Bronchial smooth muscle cell (primary cell): ENCODE results near the gene KIR2DL4. TPM values are rescaled to one million over a fixed set of nuclear protein-coding genes. Genes with fewer than 3 reads are reported as not detected.

Experiments used
- total RNA-seq: library from RNA; depleted of rRNA; stranded (reverse); fragments of >200 nt; gene quantifications from 2 replicates; pipeline ENCODE4 v1.2.1, GENCODE V29; 2014

KIR2DL4 gene
- not detected in 2 replicates for total RNA-seq

DNA sequence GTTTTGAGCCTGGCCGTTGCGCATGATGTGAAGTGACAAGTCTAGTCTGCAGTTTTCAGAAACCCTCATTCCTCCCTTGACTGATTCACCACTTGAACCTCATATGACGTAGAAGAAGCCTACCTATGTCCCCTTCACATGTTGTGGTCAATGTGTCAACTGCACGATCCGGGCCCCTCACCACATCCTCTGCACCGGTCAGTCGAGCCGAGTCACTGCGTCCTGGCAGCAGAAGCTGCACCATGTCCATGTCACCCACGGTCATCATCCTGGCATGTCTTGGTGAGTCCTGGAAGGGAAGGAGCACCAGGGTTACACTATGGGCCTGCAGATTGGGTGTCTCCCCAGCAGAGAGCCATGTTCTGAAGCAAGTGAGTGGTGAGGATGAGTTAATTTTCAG lies at the start of gene KIR2DL4:
Gene KIR2DL4 (plus strand): TSS at position 201 of the 400 bp plus-strand sequence. CDS start 42 bp downstream, at position 243.

GRCh38 chr19:54769646-54770045 lies 33.8 kb upstream of the KIR2DL4 start, which contains the start of gene KIR2DL1:
Gene KIR2DL1, plus strand, starts transcription at chr19:54769793. Its CDS starts 58 bp downstream, at chr19:54769851.

DNA sequence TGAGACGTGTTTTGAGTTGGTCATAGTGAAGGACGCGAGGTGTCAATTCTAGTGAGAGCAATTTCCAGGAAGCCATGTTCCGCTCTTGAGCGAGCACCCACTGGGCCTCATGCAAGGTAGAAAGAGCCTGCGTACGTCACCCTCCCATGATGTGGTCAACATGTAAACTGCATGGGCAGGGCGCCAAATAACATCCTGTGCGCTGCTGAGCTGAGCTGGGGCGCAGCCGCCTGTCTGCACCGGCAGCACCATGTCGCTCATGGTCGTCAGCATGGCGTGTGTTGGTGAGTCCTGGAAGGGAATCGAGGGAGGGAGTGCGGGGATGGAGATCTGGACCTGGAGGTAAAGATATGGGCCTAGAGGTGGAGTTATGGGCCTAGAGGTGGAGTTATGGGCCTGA lies 12.8 kb downstream of the KIR2DL4 start, which contains the start of gene KIR3DL1:
Gene KIR3DL1 (plus strand): TSS at position 218 of the 400 bp plus-strand sequence.

GRCh38 chr19:54832496-54832895 lies 29.1 kb downstream of the KIR2DL4 start, which contains the start of gene KIR2DS4:
Gene KIR2DS4, plus strand, starts transcription at chr19:54832676.

DNA sequence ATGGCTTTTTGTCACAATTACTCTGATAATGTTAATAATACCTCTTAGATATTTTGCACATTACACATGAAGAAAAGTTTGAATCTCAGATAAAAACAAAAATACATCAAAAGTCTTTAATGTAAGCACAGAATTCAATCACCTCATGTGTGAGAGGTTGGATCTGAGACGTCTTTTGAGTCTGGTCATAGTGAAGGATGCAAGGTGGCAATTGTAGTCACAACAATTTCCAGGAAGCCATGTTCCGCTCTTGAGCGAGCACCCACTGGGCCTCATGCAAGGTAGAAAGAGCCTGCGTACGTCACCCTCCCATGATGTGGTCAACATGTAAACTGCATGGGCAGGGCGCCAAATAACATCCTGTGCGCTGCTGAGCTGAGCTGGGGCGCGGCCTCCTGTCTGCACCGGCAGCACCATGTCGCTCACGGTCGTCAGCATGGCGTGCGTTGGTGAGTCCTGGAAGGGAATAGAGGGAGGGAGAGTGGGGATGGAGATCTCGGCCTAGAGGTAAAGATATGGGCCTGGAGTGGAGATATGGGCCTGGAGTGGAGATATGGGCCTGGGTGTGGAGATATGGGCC lies 46.7 kb downstream of the KIR2DL4 start, which contains the start of gene KIR3DL2:
Gene KIR3DL2 (plus strand): TSS at position 383 of the 580 bp plus-strand sequence. CDS start 33 bp downstream, at position 416.

Other genes starting within 250 kb of the KIR2DL4 start
- not detected in 2 replicates for gene LILRA2, start 229.8 kb upstream of the KIR2DL4 start, total RNA-seq
- not detected in 2 replicates for gene LILRA1, start 210.0 kb upstream of the KIR2DL4 start, total RNA-seq
- gene LILRB1, start 173.1 kb upstream of the KIR2DL4 start, total RNA-seq = not detected in 2 replicates
- not detected in 2 replicates for gene LILRB4, start 140.6 kb upstream of the KIR2DL4 start, total RNA-seq
- gene KIR3DL3, start 79.2 kb upstream of the KIR2DL4 start, total RNA-seq = not detected in 2 replicates
- gene KIR2DL3, start 65.1 kb upstream of the KIR2DL4 start, total RNA-seq = not detected in 2 replicates
- gene KIR2DL1, start 33.8 kb upstream of the KIR2DL4 start, total RNA-seq = not detected in 2 replicates
- gene KIR3DL1, start 12.9 kb downstream of the KIR2DL4 start, total RNA-seq = not detected in 2 replicates
- gene KIR2DS4, start 29.1 kb downstream of the KIR2DL4 start, total RNA-seq = not detected in 2 replicates
- not detected in 2 replicates for gene KIR3DL2, start 46.8 kb downstream of the KIR2DL4 start, total RNA-seq
- gene FCAR, start 70.6 kb downstream of the KIR2DL4 start, total RNA-seq = not detected in 2 replicates
- not detected in 2 replicates for gene NCR1, start 102.5 kb downstream of the KIR2DL4 start, total RNA-seq
- gene NLRP7, start 143.9 kb downstream of the KIR2DL4 start, total RNA-seq = not detected in 2 replicates
- gene NLRP2, start 162.8 kb downstream of the KIR2DL4 start, total RNA-seq = not detected in 2 replicates
- gene GP6, start 234.7 kb downstream of the KIR2DL4 start, total RNA-seq = 0.09 TPM in 1 of 2 replicates, not detected in the other